NCI-H2107 (cell line): ENCODE data around the gene ECSIT.

Source experiments
- DNase-seq: peaks from one replicate; lab custom pipeline; 2025; lab: John Stamatoyannopoulos, UW

Gene ECSIT

DNA sequence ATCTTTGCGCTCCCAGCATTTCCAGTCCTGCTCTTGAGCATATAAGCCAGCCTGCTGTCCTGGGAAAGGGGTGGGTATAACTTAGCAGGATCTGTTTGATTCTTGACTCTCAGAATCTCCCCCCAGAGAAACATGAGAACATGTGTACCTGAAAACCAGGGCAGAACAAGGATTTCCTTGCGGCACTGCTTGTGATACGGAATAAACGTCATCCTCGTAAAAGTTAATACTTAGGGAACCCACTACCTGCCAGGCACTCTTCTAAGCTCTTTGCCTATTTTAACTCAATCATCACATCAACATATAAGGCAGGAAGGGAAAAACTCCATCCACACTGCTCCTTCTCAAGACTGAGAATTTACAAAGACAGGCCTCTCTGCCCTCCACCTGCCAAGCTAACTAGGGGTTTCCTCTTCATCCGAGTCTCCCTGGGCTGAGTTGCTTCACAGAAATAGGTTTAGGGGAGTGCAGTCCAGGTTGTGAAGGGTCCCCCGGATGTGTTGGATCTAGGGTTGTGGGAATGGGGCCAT lies 24.4 kb downstream of the ECSIT start:
- DNase-seq, result no peak

- no peak for DNase-seq
Observed at GRCh38 chr19:11499890-11500420, 29.0 kb downstream of the ECSIT start.

GRCh38 chr19:11499220-11499726 lies 29.7 kb downstream of the ECSIT start:
- no peak for DNase-seq

- peak; percentile 17 for DNase-seq
Observed at GRCh38 chr19:11496391-11497163, 32.4 kb downstream of the ECSIT start.

GRCh38 chr19:11495885-11496284 lies 33.0 kb downstream of the ECSIT start:
- no peak for DNase-seq

GRCh38 chr19:11495481-11495880 lies 33.5 kb downstream of the ECSIT start:
- no peak for DNase-seq

DNA sequence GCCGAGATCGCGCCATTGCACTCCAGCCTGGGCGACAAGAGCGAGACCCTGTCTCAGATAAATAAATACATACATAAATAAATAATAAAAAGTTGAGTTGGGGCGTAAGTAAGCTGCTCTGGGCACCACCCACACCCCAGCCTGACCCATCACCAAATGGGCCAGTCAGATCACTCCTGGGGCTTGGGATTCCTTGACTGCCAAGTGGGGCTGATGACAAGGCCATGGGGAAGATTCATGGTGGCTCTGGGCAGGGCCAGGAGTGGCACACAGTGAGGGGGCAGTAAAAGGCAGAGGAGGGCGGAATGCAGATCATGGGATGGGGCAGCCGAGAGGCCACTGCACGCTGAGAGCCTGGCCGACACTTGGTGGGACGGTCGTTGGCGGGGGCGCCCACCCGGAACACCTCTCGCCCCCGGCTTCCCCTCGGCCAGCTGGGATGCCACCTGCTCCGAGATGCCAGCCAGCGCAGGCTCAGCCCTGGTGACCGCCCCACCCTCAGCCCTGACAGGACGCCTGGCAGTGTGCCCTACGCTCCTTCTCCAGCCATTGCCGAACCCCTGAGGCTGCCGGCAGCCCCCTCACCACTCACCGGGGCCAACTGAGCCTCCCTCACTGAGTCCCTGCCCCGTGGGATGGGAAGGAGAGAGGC lies 34.2 kb downstream of the ECSIT start:
- no peak for DNase-seq

DNA sequence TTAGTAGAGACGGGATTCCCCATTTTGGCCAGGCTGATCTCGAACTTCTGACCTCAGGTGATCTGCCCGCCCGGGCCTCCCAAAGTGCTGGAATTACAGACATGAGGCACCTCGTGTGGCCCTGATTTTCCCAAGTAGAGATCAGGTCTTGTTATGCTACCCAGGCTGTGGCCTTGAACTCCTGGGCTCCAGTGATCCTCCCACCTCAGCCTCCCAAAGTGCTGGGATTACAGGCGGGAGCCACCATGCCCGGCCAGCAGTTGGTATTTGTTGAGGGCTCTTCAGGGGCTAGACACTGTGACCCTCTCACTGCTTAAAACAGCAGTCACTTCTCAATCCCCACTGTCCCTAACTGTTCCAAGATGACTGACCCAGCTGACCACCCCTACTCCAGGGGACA lies 39.6 kb downstream of the ECSIT start:
- no peak for DNase-seq

- DNase-seq, result no peak
Observed at GRCh38 chr19:11486661-11487503, 42.1 kb downstream of the ECSIT start.

DNA sequence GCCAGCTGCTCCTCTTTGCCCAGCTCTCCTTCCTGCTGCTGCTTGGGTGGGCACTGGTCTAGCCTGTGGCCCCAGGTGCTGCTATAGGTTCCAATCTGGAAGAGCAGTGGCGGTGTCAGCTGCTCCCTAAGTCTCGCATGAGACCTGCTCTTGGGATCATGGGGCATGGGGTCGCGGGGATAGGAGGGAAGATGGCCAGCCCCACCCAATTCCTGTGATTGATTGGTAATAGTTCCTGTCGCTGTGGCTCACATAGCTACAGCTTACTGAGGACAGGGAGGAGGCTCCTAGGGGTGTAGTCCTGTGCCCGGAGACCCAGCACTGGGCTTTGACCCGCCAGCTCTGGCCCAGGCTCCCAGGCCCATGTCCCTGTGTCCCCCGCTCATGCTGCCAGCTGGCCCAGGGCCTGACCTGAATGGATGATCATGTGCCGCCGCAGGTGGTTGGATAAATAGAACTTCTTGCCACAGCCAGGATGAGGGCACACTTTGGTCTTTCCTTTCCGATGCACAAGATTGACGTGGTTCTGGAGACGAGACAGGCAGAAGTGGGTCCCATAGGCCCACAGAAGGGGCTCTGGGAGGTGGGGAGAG lies 43.6 kb downstream of the ECSIT start:
- no peak for DNase-seq

DNA sequence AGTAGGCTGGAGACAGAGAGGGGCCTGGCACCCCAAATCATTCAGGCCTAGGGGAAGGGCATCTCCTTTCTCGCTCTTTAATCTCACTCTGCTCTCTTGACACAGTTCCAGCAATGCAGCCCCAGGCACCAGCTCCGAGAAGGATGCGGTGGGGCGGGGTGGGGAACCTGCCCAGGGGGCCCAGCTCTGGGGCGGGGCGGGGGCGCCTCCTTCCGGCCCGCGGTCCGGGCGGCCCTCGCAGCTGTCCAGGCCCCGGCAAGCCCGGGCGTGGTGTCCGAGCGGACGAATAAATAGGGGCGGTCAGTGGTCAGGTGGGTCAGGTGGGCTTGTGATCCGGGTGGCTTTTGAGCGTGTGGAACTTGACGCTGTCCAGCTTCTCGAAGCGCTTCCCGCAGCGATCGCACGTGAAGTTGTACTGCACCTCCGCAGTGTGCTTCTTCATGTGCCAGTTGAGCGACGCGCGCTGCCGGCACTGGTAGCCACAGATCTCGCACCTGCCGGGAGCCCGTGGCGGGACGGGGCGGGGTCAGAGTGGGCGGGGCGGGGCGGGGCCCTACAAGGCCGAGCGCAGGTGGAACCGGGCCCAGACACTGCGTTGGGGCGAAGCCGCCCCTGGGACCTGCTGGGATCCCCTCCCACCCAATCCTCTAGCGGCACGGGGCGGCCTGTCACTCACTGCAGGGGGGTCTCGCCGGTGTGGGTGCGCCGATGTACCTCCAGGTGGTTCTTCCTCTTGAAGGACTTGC lies 45.4 kb downstream of the ECSIT start:
- DNase-seq, result no peak

DNA sequence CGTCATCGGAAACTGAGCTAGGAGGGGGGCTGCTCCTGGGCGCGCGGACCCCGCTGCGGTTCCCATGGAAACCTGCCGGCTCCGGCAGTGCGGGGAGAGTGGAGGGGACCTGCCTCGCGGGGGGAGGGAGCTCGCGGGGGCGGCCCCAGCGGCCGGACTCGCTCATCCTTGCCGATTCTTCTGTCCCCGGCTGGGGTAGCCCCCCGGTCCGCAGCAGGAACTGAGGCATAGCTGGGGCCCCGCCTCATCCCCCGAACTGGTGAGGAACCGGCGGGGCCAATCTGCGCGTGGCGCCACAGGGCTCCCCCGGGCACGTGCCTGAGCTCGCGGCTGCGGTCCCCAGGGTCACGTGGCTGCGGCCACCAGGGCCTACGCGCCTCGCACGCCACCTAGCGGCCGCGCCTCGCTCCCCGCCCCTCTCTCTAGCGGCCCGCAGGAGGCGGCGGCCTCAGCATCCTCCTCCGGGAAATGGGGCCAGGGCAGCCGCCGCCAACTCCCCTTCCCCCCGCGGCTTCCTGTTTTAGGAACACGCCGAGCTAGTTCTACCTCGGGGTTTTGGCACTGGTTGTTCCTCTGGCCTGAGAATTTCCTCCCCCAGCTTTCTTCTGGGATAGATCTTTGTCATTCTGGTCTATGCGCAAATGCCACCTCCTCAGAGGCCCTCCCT lies 46.4 kb downstream of the ECSIT start:
- peak; percentile 31 for DNase-seq

GRCh38 chr19:11481534-11482383 lies 47.2 kb downstream of the ECSIT start:
- peak; percentile 64 for DNase-seq

- DNase-seq, result peak; percentile 23
Observed at GRCh38 chr19:11480715-11481533, 48.0 kb downstream of the ECSIT start, which contains the start of gene ELAVL3. Gene ELAVL3, minus strand, starts transcription at chr19:11481046. Its CDS starts 438 bp downstream, at chr19:11480608.

DNA sequence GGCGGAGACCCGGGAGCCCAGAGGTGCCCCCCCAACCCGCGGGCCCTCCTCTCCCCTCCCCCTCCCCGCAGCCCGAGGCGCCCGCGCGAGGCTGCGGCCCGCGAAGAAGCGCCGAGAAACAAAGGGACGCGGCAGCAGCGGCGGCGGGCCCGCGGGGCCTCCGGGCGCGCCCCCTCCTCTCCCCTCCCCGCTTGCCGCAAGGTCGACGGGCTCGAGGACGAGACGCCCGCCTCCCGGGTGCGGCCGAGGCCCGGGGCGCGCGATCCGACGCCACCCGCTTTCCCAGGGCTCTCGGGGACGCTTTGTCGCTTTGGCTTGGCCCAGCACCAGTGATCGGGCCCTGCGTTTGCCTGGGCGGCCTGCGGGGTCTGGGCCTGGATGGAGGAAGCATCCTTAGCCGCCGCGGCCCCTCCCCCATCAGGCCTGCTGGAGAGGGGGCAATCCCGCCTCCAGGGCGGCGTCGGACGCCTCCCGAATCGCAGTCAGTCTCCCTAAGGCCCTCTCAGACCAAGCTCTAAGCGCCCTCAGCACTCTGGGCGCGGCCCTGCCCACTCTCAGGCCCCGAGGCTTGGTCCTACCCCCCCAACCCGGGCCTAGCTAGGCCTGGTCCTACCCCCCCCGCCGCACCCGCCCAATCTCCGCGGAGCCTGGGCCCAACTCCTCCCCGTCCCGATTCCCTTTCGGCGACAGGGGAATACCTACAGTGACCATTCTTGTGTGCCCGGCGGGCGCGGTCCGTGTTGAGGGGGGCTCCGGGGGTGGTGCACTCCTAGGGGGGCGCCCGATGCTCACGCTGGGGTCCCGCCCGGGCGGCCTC lies 48.8 kb downstream of the ECSIT start:
- DNase-seq, result no peak

GRCh38 chr19:11479090-11479897 lies 49.6 kb downstream of the ECSIT start:
- no peak for DNase-seq
